IMR-90 (cell line): ENCODE data around the gene NFAT5. TPM values are rescaled to one million over a fixed set of nuclear protein-coding genes. Genes with fewer than 3 reads are reported as not detected.

ENCODE experiments used
- ATAC-seq: fragments of 200-7000 bp; cut with Tn5 transposase; 2 replicates; pipeline ENCODE4 v1.9.1; 2020; ENCODE audit warnings: low read depth, mild to moderate bottlenecking, moderate library complexity
- BruUV-seq: library from RNA; stranded (reverse); fragments of 400-500 nt; replicated peaks from 2 replicates; lab custom pipeline; 2021; lab: Mats Ljungman, UMichigan
- CTCF ChIA-PET: fragments of 300-600 bp; formaldehyde crosslinking; extraction: SDS; loops from one replicate; lab custom pipeline; 2021; ENCODE audit warnings: antibody characterized with exemption; lab: Yijun Ruan, JAX
- POLR2A ChIA-PET: fragments of 300-600 bp; sonication (Branson Sonifier 250); formaldehyde crosslinking; loops from one replicate; lab custom pipeline; 2022; ENCODE audit warnings: antibody characterized with exemption; ENCODE audit not compliant: unreplicated experiment; lab: Charles Lee
- DNase-seq: peaks from one replicate; pipeline ENCODE4 v3.0.0; 2013
- H2AFZ ChIP-seq: replicated peaks from 2 replicates; pipeline ENCODE3; 2013; ENCODE audit warnings: low read length, mild to moderate bottlenecking; ENCODE audit not compliant: poor library complexity
- H2AK5ac ChIP-seq: 2 replicates; pipeline ENCODE4 v1.6.1; 2013; ENCODE audit warnings: low read depth, low read length, inconsistent platforms
- H2AK9ac ChIP-seq: replicated peaks from 2 replicates; pipeline ENCODE3; 2013; ENCODE audit warnings: mild to moderate bottlenecking, low read depth, low read length, moderate library complexity; ENCODE audit not compliant: poor library complexity
- H2BK120ac ChIP-seq: 2 replicates; pipeline ENCODE4 v1.6.1; 2013; ENCODE audit warnings: low read depth, low read length, inconsistent platforms
- H2BK15ac ChIP-seq: 3 replicates; pipeline ENCODE4 v1.6.1; 2013; ENCODE audit warnings: low read depth, low read length, inconsistent platforms
- H2BK20ac ChIP-seq: 2 replicates; pipeline ENCODE4 v1.6.1; 2013; ENCODE audit warnings: low read depth, mild to moderate bottlenecking, inconsistent platforms, low read length, moderate library complexity
- H2BK5ac ChIP-seq: 2 replicates; pipeline ENCODE4 v1.6.1; 2013; ENCODE audit warnings: mild to moderate bottlenecking, low read depth, low read length, inconsistent platforms; ENCODE audit not compliant: poor library complexity, severe bottlenecking
- H3K14ac ChIP-seq: replicated peaks from 2 replicates; pipeline ENCODE4 v1.6.1; 2013; ENCODE audit warnings: low read depth, low read length, inconsistent platforms
- H3K18ac ChIP-seq: 2 replicates; pipeline ENCODE4 v1.6.1; 2013; ENCODE audit warnings: low read depth, low read length, control low read depth
- H3K23ac ChIP-seq: 2 replicates; pipeline ENCODE4 v1.6.1; 2013; ENCODE audit warnings: low read depth, low read length, inconsistent platforms
- H3K27ac ChIP-seq: 2 replicates; pipeline ENCODE4 v1.5.1; 2013; ENCODE audit warnings: mild to moderate bottlenecking, control low read depth, low read length; ENCODE audit not compliant: insufficient read depth
- H3K27me3 ChIP-seq: 2 replicates; pipeline ENCODE4 v1.6.1; 2013; ENCODE audit warnings: low read length; ENCODE audit not compliant: control insufficient read depth, insufficient read depth
- H3K36me3 ChIP-seq: 2 replicates; pipeline ENCODE4 v1.6.1; 2013; ENCODE audit warnings: low read length, mixed read lengths; ENCODE audit not compliant: control insufficient read depth, insufficient read depth
- H3K4ac ChIP-seq: 2 replicates; pipeline ENCODE4 v1.6.1; 2013; ENCODE audit warnings: low read depth, low read length, inconsistent platforms
- H3K4me1 ChIP-seq: 2 replicates; pipeline ENCODE4 v1.6.1; 2013; ENCODE audit warnings: low read length, mixed read lengths; ENCODE audit not compliant: control insufficient read depth, insufficient read depth
- H3K4me2 ChIP-seq: 2 replicates; pipeline ENCODE4 v1.6.1; 2013; ENCODE audit warnings: low read depth, mild to moderate bottlenecking, control low read depth, low read length, moderate library complexity
- H3K4me3 ChIP-seq: 2 replicates; pipeline ENCODE4 v1.5.1; 2013; ENCODE audit warnings: low read depth, mild to moderate bottlenecking, control low read depth, low read length, moderate library complexity; ENCODE audit not compliant: insufficient read depth
- H3K56ac ChIP-seq: 2 replicates; pipeline ENCODE4 v1.6.1; 2013; ENCODE audit warnings: low read length, inconsistent platforms; ENCODE audit not compliant: insufficient read depth; ENCODE audit errors: extremely low read depth
- H3K79me1 ChIP-seq, 2 experiments: 2 replicates each; pipeline ENCODE4 v1.6.1; 2013; ENCODE audit warnings: low read length in 2 of 2, inconsistent platforms in 1 of 2, low read depth in 1 of 2
- H3K9ac ChIP-seq: 2 replicates; pipeline ENCODE4 v1.6.1; 2013; ENCODE audit warnings: low read depth, low read length, control low read depth
- H3K9me1 ChIP-seq: 2 replicates; pipeline ENCODE4 v1.6.1; 2013; ENCODE audit warnings: low read length, inconsistent platforms; ENCODE audit not compliant: insufficient read depth
- H3K9me3 ChIP-seq: 2 replicates; pipeline ENCODE4 v1.6.1; 2013; ENCODE audit warnings: low read length; ENCODE audit not compliant: control insufficient read depth, insufficient read depth
- H4K20me1 ChIP-seq: 2 replicates; pipeline ENCODE4 v1.6.1; 2013; ENCODE audit warnings: low read length, inconsistent platforms; ENCODE audit not compliant: insufficient read depth
- H4K5ac ChIP-seq: 2 replicates; pipeline ENCODE4 v1.6.1; 2013; ENCODE audit warnings: mild to moderate bottlenecking, low read depth, low read length, control low read depth
- H4K8ac ChIP-seq, 2 experiments: 2 replicates each; pipeline ENCODE4 v1.6.1; 2013; ENCODE audit warnings: low read depth in 2 of 2, low read length in 2 of 2, control low read depth in 1 of 2, inconsistent platforms in 1 of 2
- H4K91ac ChIP-seq: 2 replicates; pipeline ENCODE4 v1.6.1; 2013; ENCODE audit warnings: low read depth, low read length, inconsistent platforms; ENCODE audit not compliant: insufficient read depth
- CTCF ChIP-seq: conservative IDR thresholded peaks from 2 replicates; pipeline ENCODE4 v1.5.1; 2012; ENCODE audit warnings: mild to moderate bottlenecking, low read depth, low read length, improper control_type of control experiment
- MAZ ChIP-seq: IDR thresholded peaks from 2 replicates; pipeline ENCODE4 v1.6.1; 2012; ENCODE audit warnings: low read depth, mild to moderate bottlenecking, low read length, improper control_type of control experiment, moderate library complexity, borderline replicate concordance
- MXI1 ChIP-seq: IDR thresholded peaks from 2 replicates; pipeline ENCODE4 v1.6.1; 2012; ENCODE audit warnings: low read depth, mild to moderate bottlenecking, low read length, moderate library complexity, borderline replicate concordance
- NFE2L2 ChIP-seq: fragments of 150-350 bp; IDR thresholded peaks from 2 replicates; pipeline ENCODE4 v1.6.1; 2016; ENCODE audit warnings: low read depth, mild to moderate bottlenecking, low read length
- WGBS, 2 experiments: methylation state at CpG; one replicate each; pipeline versions ENCODE4 v1.1.5 to v1.1.7; 2013; ENCODE audit warnings: missing lambda C conversion rate in 2 of 2; ENCODE audit not compliant: insufficient read length in 1 of 2; ENCODE audit errors: extremely low coverage in 2 of 2; 5-methylcytosine and 5-hydroxymethylcytosine counted together
- dilution Hi-C: fragments of 300-500 bp; cut with HindIII; formaldehyde crosslinking; loops from one replicate; pipeline ENCODE4 v1.14.3; 2018; ENCODE audit warnings: low sequenced_read_pairs; ENCODE audit not compliant: unreplicated experiment
- in situ Hi-C: fragments of 300-500 bp; cut with MboI; formaldehyde crosslinking; loops from 3 replicates; pipeline ENCODE4 v1.14.3; 2019; ENCODE audit warnings: low sequenced_read_pairs, inconsistent platforms, mixed read lengths
- intact Hi-C: fragments of 100-400 bp; cut with micrococcal nuclease; formaldehyde crosslinking; loops from 2 replicates; pipeline ENCODE4 v1.10.0; 2022
- polyA plus RNA-seq, 3 experiments: library from polyadenylated mRNA; depleted of rRNA; stranded (reverse); fragments of >200 nt; gene quantifications; 2 replicates each; pipeline ENCODE4 v1.2.3, GENCODE V29; 2012; ENCODE audit warnings: low replicate concordance in 1 of 3
- total RNA-seq: library from RNA; depleted of rRNA; stranded (reverse); fragments of >200 nt; gene quantifications from 2 replicates; pipeline ENCODE4 v1.2.3, GENCODE V29; 2012

The NFAT5 gene
- total and polyA plus RNA-seq, 2 of the 4 experiments (the other 2 are of a cell fraction): 10.9 to 20.1 TPM

GRCh38 chr16:69610356-69610755 is 44.6 kb downstream of the NFAT5 start:
- Histone ChIP-seq H2BK5ac (no peak overlapping the region), H2AFZ (no peak overlapping the region), H3K4me3 (no peak overlapping the region), H4K20me1 (peaks cover 85% of the 10 kb centered on the region), H3K56ac (no peak overlapping the region), H2AK9ac (no peak overlapping the region), H3K9ac (no peak overlapping the region), H3K9me3 (no peaks in the 10 kb centered on the region), H2BK120ac (no peak overlapping the region), H4K5ac (no peak overlapping the region), H3K36me3 (peaks cover 2% of the 10 kb centered on the region; the same call in 1 of the 2 replicates), H3K18ac (no peak overlapping the region), H3K79me1 (peaks cover 17 to 74% of the 10 kb centered on the region in 2 experiments), H3K14ac (no peak overlapping the region), H2BK15ac (no peak overlapping the region), H3K27me3 (no peaks in the 10 kb centered on the region), H4K8ac (no peak overlapping the region), H3K4ac (no peak overlapping the region), H2AK5ac (no peak overlapping the region), H3K4me2 (no peak overlapping the region), H3K9me1 (peaks cover 12% of the 10 kb centered on the region; the same call in 1 of the 2 replicates), H4K91ac (no peak overlapping the region), H2BK20ac (no peak overlapping the region), H3K23ac (no peak overlapping the region), H3K4me1 (peaks cover 11% of the 10 kb centered on the region), H3K27ac (no peak overlapping the region)
- ATAC-seq (peak; percentile 66), DNase-seq (no peak)
- dilution Hi-C loops: no loop called here
- ChIA-PET POLR2A (interaction anchor here (0.6 to 0.9 kb wide), 2 partner anchors 8 to 30 kb away, joined by 3 to 9 read pairs; no protein-coding TSS in a partner anchor), CTCF (interaction anchor here (0.6 to 1.2 kb wide), 3 partner anchors 24 to 214 kb away, joined by 3 to 5 read pairs (median 3); no protein-coding TSS in a partner anchor)
- intact Hi-C loops: no loop called here
- no peak for TF ChIP-seq CTCF
- TF ChIP-seq NFE2L2: no peak
- no peak for TF ChIP-seq MXI1
- TF ChIP-seq MAZ: no peak
- no CpG with 5 or more reads among the region's 1 CpG for WGBS, 2 experiments
- in situ Hi-C loops: no loop called here
- BruUV-seq: no TSS peak
